H1 (cell line): Measurements from ENCODE around the gene ATP6V1E1. TPM values are rescaled to one million over a fixed set of nuclear protein-coding genes. Genes with fewer than 3 reads are reported as not detected.
"Not testable (repeated sequence)": the region's sequence is repeated elsewhere in the genome, so short reads cannot be mapped to it uniquely, and the experiment has no call there.

Source experiments
- CTCF ChIA-PET: fragments of 300-600 bp; sonication (Branson Sonifier 250); formaldehyde crosslinking; loops from one replicate; lab custom pipeline; 2021; ENCODE audit not compliant: partially characterized antibody; lab: Charles Lee
- POLR2A ChIA-PET: fragments of 300-600 bp; sonication (Branson Sonifier 250); formaldehyde crosslinking; loops from one replicate; lab custom pipeline; 2021; ENCODE audit warnings: inconsistent platforms; ENCODE audit not compliant: partially characterized antibody; lab: Charles Lee
- DNase-seq, 2 experiments: peaks; one replicate each; pipeline versions ENCODE4 v3.0.0 to v3.0.0-alpha.2; 2010 to 2022; ENCODE audit warnings: low spot score in 2 of 2, low read depth in 1 of 2, mixed read lengths in 1 of 2
- FAIRE-seq: peaks from 2 replicates; lab custom pipeline; 2011; peaks lifted over from hg19 to GRCh38; lab: Jason Lieb, UNC
- H2AFZ ChIP-seq: 2 replicates; pipeline ENCODE4 v1.8.1; 2012; ENCODE audit warnings: low read length, inconsistent platforms
- H2AK5ac ChIP-seq: 2 replicates; pipeline ENCODE4 v1.6.1; 2013; ENCODE audit warnings: low read depth, low read length
- H2BK120ac ChIP-seq: replicated peaks from 2 replicates; pipeline ENCODE3; 2013; ENCODE audit warnings: low read depth, low read length, inconsistent platforms
- H2BK12ac ChIP-seq: 2 replicates; pipeline ENCODE4 v1.6.1; 2013; ENCODE audit warnings: low read depth, low read length
- H2BK15ac ChIP-seq: 2 replicates; pipeline ENCODE4 v1.6.1; 2013; ENCODE audit warnings: low read length
- H2BK20ac ChIP-seq: 2 replicates; pipeline ENCODE4 v1.6.1; 2013; ENCODE audit warnings: low read length
- H2BK5ac ChIP-seq: 2 replicates; pipeline ENCODE4 v1.6.1; 2013; ENCODE audit warnings: low read depth, low read length
- H3K14ac ChIP-seq: 2 replicates; pipeline ENCODE4 v1.6.1; 2013; ENCODE audit warnings: inconsistent platforms; ENCODE audit not compliant: insufficient read length
- H3K18ac ChIP-seq: 2 replicates; pipeline ENCODE4 v1.6.1; 2013; ENCODE audit warnings: low read length; ENCODE audit errors: extremely low read depth
- H3K23ac ChIP-seq: 2 replicates; pipeline ENCODE4 v1.6.1; 2013; ENCODE audit warnings: inconsistent platforms; ENCODE audit not compliant: insufficient read length
- H3K23me2 ChIP-seq: 2 replicates; pipeline ENCODE4 v1.6.1; 2013; ENCODE audit warnings: low read depth, low read length
- H3K27ac ChIP-seq: 2 replicates; pipeline ENCODE4 v1.6.1; 2011; ENCODE audit warnings: low read depth, low read length, inconsistent platforms
- H3K27me3 ChIP-seq, 4 experiments: replicated peaks in 1 of 4; 1 replicate in 1 of 4; 2 replicates in 3 of 4; pipeline versions ENCODE4 v1.6.1 to v1.8.1; 2011 to 2013; ENCODE audit warnings: low read length in 3 of 4, mild to moderate bottlenecking in 3 of 4, inconsistent platforms in 2 of 4, mixed read lengths in 2 of 4, moderate library complexity in 1 of 4; ENCODE audit not compliant: control insufficient read depth in 3 of 4, insufficient read depth in 3 of 4; ENCODE audit errors: extremely low read depth in 1 of 4
- H3K36me3 ChIP-seq, 4 experiments: 2 replicates each; pipeline versions ENCODE4 v1.6.1 to v1.8.1; 2011 to 2013; ENCODE audit warnings: mild to moderate bottlenecking in 4 of 4, low read length in 3 of 4, moderate library complexity in 2 of 4, control low read depth in 1 of 4, inconsistent platforms in 1 of 4; ENCODE audit not compliant: insufficient read depth in 4 of 4, control insufficient read depth in 2 of 4
- H3K4ac ChIP-seq: replicated peaks from 2 replicates; pipeline ENCODE3; 2013; ENCODE audit warnings: low read length, low read depth, mixed read lengths, inconsistent platforms; ENCODE audit not compliant: insufficient read length
- H3K4me1 ChIP-seq, 4 experiments: replicated peaks in 1 of 4; 1 replicate in 1 of 4; 2 replicates in 3 of 4; pipeline versions ENCODE4 v1.6.1 to v1.8.1; 2011 to 2013; ENCODE audit warnings: low read length in 3 of 4, inconsistent platforms in 2 of 4, mixed read lengths in 1 of 4; ENCODE audit not compliant: insufficient read depth in 4 of 4, control insufficient read depth in 3 of 4
- H3K4me2 ChIP-seq, 2 experiments: 2 replicates each; pipeline versions ENCODE4 v1.6.1 to v1.8.1; 2011 to 2013; ENCODE audit warnings: low read depth in 2 of 2, low read length in 2 of 2, control low read depth in 1 of 2, inconsistent platforms in 1 of 2, mild to moderate bottlenecking in 1 of 2; ENCODE audit not compliant: insufficient read depth in 1 of 2
- H3K4me3 ChIP-seq, 4 experiments: fragments of 200-600, 300-600 bp in 1 of 4; sonication (generic), shearing (Covaris generic), sonication (Bioruptor Twin) in 1 of 4; 2 replicates each; pipeline versions ENCODE4 v1.5.1 to v1.8.1; 2011 to 2016; ENCODE audit warnings: low read length in 4 of 4, low read depth in 3 of 4, control low read depth in 2 of 4, inconsistent platforms in 2 of 4, mild to moderate bottlenecking in 2 of 4, mixed read lengths in 1 of 4, moderate library complexity in 1 of 4; ENCODE audit not compliant: insufficient read depth in 2 of 4; ENCODE audit errors: extremely low read depth in 1 of 4
- H3K56ac ChIP-seq: replicated peaks from 2 replicates; pipeline ENCODE3; 2013; ENCODE audit warnings: low read depth, mild to moderate bottlenecking, mixed read lengths, low read length, inconsistent platforms; ENCODE audit not compliant: insufficient read length
- H3K79me1 ChIP-seq: 2 replicates; pipeline ENCODE4 v1.6.1; 2013; ENCODE audit warnings: low read depth, low read length, control low read depth
- H3K79me2 ChIP-seq, 2 experiments: 2 replicates each; pipeline versions ENCODE4 v1.6.1 to v1.8.1; 2012 to 2013; ENCODE audit warnings: low read length in 2 of 2, mild to moderate bottlenecking in 2 of 2, inconsistent platforms in 1 of 2; ENCODE audit not compliant: insufficient read depth in 2 of 2, control insufficient read depth in 1 of 2
- H3K9ac ChIP-seq, 4 experiments: replicated peaks in 1 of 4; 1 replicate in 1 of 4; 2 replicates in 3 of 4; pipeline versions ENCODE4 v1.6.1 to v1.8.1; 2011 to 2013; ENCODE audit warnings: low read depth in 3 of 4, low read length in 3 of 4, control low read depth in 2 of 4, mild to moderate bottlenecking in 2 of 4, moderate library complexity in 2 of 4, inconsistent platforms in 1 of 4; ENCODE audit errors: extremely low read depth in 1 of 4
- H3K9me3 ChIP-seq, 2 experiments: 2 replicates each; pipeline versions ENCODE4 v1.6.1 to v1.8.1; 2012 to 2013; ENCODE audit warnings: mild to moderate bottlenecking in 2 of 2, moderate library complexity in 2 of 2, control low read depth in 1 of 2, inconsistent platforms in 1 of 2, low read depth in 1 of 2, low read length in 1 of 2, mixed read lengths in 1 of 2; ENCODE audit not compliant: insufficient read depth in 2 of 2
- H4K20me1 ChIP-seq, 2 experiments: replicated peaks in 1 of 2; 2 replicates each; pipeline versions ENCODE3 to v1.8.1; 2011 to 2013; ENCODE audit warnings: inconsistent platforms in 2 of 2, low read length in 2 of 2, mild to moderate bottlenecking in 1 of 2; ENCODE audit not compliant: insufficient read depth in 2 of 2, control insufficient read depth in 1 of 2
- H4K5ac ChIP-seq: 2 replicates; pipeline ENCODE4 v1.6.1; 2013; ENCODE audit warnings: low read length, low read depth, mixed read lengths, inconsistent platforms; ENCODE audit not compliant: insufficient read length
- H4K8ac ChIP-seq: 2 replicates; pipeline ENCODE4 v1.8.0; 2013; ENCODE audit warnings: mild to moderate bottlenecking, moderate library complexity, low read length, inconsistent platforms; ENCODE audit not compliant: insufficient read depth; ENCODE audit errors: extremely low read depth
- H4K91ac ChIP-seq: replicated peaks from 2 replicates; pipeline ENCODE3; 2013; ENCODE audit warnings: low read length, mixed read lengths, inconsistent platforms; ENCODE audit not compliant: insufficient read length
- WGBS, 2 experiments: shearing (Covaris generic) in 1 of 2; methylation state at CpG; one replicate each; pipeline versions ENCODE4 v1.1.6 to v1.1.7; 2013 to 2015; ENCODE audit warnings: low lambda C conversion rate in 2 of 2, mixed read lengths in 2 of 2, inconsistent platforms in 1 of 2, low coverage in 1 of 2, missing lambda C conversion rate in 1 of 2; ENCODE audit not compliant: insufficient replicate concordance in 2 of 2, insufficient coverage in 1 of 2, insufficient read length in 1 of 2; ENCODE audit errors: extremely low coverage in 1 of 2, missing lambda C conversion rate in 1 of 2; 5-methylcytosine and 5-hydroxymethylcytosine counted together
- polyA plus RNA-seq, 7 experiments: library from polyadenylated mRNA; depleted of rRNA in 3 of 7; stranded (reverse) in 5 of 7; unstranded in 2 of 7; fragments of >200 nt in 5 of 7; fragments of 200-250 nt in 2 of 7; gene quantifications; 1 replicate in 5 of 7; 2 replicates in 1 of 7; 4 replicates in 1 of 7; pipeline versions ENCODE4 v1.2.1 to v1.2.3, GENCODE V29; 2011 to 2013; ENCODE audit warnings: missing spikeins in 2 of 7, mixed read lengths in 2 of 7
- total RNA-seq: library from RNA; stranded (reverse); fragmentation: NEBNext Ultra II Directional; extraction: Animal tissue kit (Norgen Biotek cat#: 25700); gene quantifications from 2 replicates; pipeline ENCODE4 v1.2.1, GENCODE V29; 2021

Gene ATP6V1E1
- total and polyA plus RNA-seq, 2 of the 8 experiments (the other 6 are each of a cell fraction or from before 2014, with no cell fraction given), result 80.4 to 88.1 TPM

DNA sequence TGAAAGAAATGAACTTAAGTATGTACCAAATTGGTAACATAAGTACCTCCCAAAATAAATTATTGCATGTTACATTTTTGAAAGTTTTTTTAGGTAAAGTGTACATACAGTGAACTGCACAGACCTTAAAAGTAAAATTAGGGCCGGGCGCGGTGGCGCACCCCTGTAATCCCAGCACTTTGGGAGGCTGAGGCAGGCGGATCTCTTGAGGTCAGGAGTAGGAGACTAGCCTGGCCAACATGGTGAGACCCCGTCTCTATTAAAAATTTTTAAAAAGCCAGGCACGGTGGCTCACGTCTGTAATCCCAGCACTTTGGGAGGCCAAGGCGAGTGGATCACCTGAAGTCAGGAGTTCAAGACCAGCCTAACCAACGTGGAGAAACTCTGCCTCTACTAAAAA, 8.3 kb upstream of the ATP6V1E1 start:
- H2AK5ac ChIP-seq, H3K4me3 ChIP-seq, H3K56ac ChIP-seq, H3K14ac ChIP-seq, H4K8ac ChIP-seq, H4K5ac ChIP-seq, H2BK20ac ChIP-seq, H2BK120ac ChIP-seq, FAIRE-seq, H2BK15ac ChIP-seq, H3K4ac ChIP-seq, H3K27ac ChIP-seq, H3K9me3 ChIP-seq, H3K27me3 ChIP-seq, H2AFZ ChIP-seq, H3K23ac ChIP-seq, H3K9ac ChIP-seq, H2BK12ac ChIP-seq, H2BK5ac ChIP-seq, DNase-seq, H4K20me1 ChIP-seq, CTCF ChIA-PET, H3K4me1 ChIP-seq, H3K4me2 ChIP-seq, H3K79me1 ChIP-seq, H4K91ac ChIP-seq, H3K18ac ChIP-seq, H3K36me3 ChIP-seq: not testable (repeated sequence)
- WGBS, 2 experiments, result 79% methylated on average over 10 of the region's 10 CpGs; no CpG with 5 or more reads in 1 of the 2 experiments
- Histone ChIP-seq H3K79me2 (peaks cover 0 to 18% of the 10 kb centered on the region in 2 experiments; a peak in 3 of 4 replicates), H3K23me2 (peaks cover 10% of the 10 kb centered on the region)
- POLR2A ChIA-PET, result interaction anchor here (0.9 to 1.4 kb wide), 2 partner anchors 27 to 66 kb away, joined by 3 to 6 read pairs; no protein-coding TSS in a partner anchor
